Activated CD4-positive, alpha-beta T cell treated with anti-CD3 and anti-CD28 coated beads for 36 hours (primary cell): ENCODE measurements around the gene CALY. TPM values are rescaled to one million over a fixed set of nuclear protein-coding genes. Genes with fewer than 3 reads are reported as not detected.

Experiments
- ATAC-seq: fragments of 200-7000 bp; cut with Tn5 transposase; one replicate; pipeline ENCODE4 v1.10.0; 2021; ENCODE audit warnings: mild to moderate bottlenecking, moderate library complexity
- CTCF ChIA-PET: fragments of 350-600 bp; sonication (Branson Sonifier 250); formaldehyde crosslinking; loops from one replicate; lab custom pipeline; 2021; ENCODE audit warnings: antibody characterized with exemption; lab: Charles Lee
- POLR2A ChIA-PET: fragments of 350-600 bp; sonication (Branson Sonifier 250); formaldehyde crosslinking; loops from one replicate; lab custom pipeline; 2021; ENCODE audit warnings: antibody characterized with exemption, inconsistent platforms; lab: Charles Lee
- DNase-seq: peaks from one replicate; pipeline ENCODE4 v3.0.0-alpha.2; 2020
- H3K27ac Mint-ChIP-seq: one replicate; pipeline ENCODE4 v1.8.0; 2021; ENCODE audit warnings: mixed read lengths
- H3K27me3 Mint-ChIP-seq: one replicate; pipeline ENCODE4 v1.8.0; 2021; ENCODE audit warnings: mixed read lengths
- H3K36me3 Mint-ChIP-seq: one replicate; pipeline ENCODE4 v1.8.0; 2021; ENCODE audit warnings: low read depth, mixed read lengths
- H3K4me1 Mint-ChIP-seq: one replicate; pipeline ENCODE4 v1.8.0; 2021; ENCODE audit warnings: mixed read lengths
- H3K4me3 Mint-ChIP-seq: one replicate; pipeline ENCODE4 v1.8.0; 2021; ENCODE audit warnings: mild to moderate bottlenecking, moderate library complexity, mixed read lengths
- H3K9me3 Mint-ChIP-seq: one replicate; pipeline ENCODE4 v1.8.0; 2021; ENCODE audit warnings: low read depth, mixed read lengths
- intact Hi-C, 2 experiments: fragments of 100-400 bp; cut with DNase I in 1 of 2; cut with micrococcal nuclease in 1 of 2; formaldehyde crosslinking; loops; one replicate each; pipeline versions ENCODE4 v1.14.2 to v1.15.1; 2022 to 2024; cut with DNase I, micrococcal nuclease
- total RNA-seq, 2 experiments: library from RNA; stranded (reverse); gene quantifications; one replicate each; pipeline ENCODE4 v1.2.3, GENCODE V29; 2021

The CALY gene
- total RNA-seq, 2 experiments from 2014 or later = not detected

DNA sequence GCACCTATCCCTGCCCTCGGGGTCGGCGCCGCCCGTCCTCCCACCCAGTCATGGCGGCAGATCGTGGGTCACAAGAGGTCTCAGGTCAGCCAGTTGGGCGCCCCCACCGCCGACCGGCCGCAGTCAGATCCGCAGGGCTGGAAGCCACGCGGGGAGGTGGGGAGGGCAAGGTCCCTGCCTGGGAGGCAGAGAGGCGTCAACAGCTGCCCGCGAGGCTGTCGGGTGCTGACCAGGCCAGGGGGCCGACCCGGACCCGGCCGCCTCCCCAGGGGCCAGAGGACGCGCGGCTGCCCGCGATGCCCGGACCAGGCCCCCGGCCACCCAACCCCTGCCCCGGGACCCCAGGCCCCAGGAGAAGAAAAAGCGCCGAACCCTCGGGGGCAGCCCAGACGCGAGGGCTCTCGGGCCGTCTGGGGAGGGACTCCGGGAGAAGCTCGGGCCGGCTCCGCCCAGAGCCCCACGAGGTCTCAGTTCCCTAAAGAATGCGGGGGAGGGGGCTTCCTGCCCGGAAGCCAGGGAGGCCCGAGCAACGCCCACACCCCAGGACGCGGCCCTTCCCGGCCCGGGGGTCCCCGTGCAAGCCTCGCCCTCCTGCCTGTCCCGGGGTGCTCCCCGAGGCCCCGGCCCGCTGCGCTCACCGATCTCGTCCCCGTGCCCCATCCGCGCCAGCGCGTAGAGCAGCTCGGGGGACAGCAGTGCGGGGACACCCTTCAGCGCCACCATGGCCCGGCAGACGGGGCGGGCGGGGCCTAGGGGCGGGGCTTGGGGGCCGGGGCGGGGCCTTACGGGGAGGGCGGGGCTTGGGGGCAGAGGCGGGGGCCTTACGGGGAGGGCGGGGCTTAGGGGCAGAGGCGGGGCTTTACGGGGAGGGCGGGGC is 20.8 kb upstream of the CALY start, which contains the start of gene FUOM:
Gene FUOM, minus strand, starts transcription at position 735 of the 877 bp plus-strand sequence. Its CDS starts 12 bp downstream, at position 723.
- peak within 1 kb of the TSS; percentile 60 for H3K27ac Mint-ChIP-seq

DNA sequence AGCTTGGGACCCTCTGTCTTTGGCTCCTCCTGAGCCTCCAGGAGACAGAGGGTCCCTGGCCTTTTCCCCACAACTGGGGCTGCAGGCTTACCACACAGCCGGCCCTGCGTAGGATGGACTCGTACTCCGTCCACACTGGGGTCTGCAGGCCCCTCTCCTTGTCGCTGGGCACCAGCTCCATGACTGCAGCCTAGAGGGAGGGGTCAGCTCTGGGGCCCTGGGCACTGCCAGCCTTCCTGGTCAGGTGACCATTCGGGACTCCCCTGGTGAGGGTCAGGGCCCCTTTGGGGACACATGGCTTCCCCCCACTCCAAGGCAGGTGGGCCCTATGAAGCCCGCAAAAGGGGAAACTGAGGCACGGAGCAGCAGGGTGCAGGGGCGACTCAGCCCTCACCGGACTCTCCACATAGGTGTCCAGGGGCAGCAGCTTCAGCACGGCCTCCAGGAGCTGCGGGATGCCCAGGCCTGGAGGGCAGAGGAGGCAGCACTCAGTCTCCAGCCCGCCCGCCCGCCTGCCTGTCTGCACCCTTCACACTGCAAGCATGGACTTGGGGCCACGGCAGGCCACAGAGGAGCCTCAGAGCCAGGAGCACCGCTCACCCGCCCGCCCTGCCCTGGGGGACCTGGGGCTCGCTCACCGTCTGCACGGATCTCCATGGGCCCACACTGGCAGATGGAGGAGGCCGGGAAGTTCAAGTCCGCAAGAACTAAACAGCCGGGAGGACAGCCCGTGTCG is 20.0 kb upstream of the CALY start:
- intact Hi-C loops = loop anchor here (1.0 to 5.0 kb wide), 7 partner anchors 21 to 1049 kb away; partner anchors contain the start of genes MTG1 (in 1 of the 2), STK32C (in 1 of the 2), TUBGCP2 (in 1 of the 2) and ZNF511 (in 1 of the 2)
- Mint-ChIP-seq H3K27me3 (no peaks in the 10 kb centered on the region), H3K27ac (peak overlapping the region; percentile 60), H3K36me3 (peaks cover 7% of the 10 kb centered on the region), H3K4me1 (peaks cover 7% of the 10 kb centered on the region), H3K9me3 (no peaks in the 10 kb centered on the region), H3K4me3 (peak overlapping the region; percentile 77)
- POLR2A ChIA-PET = interaction anchor here (0.7 to 1.2 kb wide), 2 partner anchors 10 to 49 kb away, joined by 3 read pairs; partner anchors contain the start of gene PRAP1
- ATAC-seq (no peak), DNase-seq (peak; percentile 27)
- CTCF ChIA-PET = interaction anchor here (0.6 to 1.3 kb wide), 4 partner anchors 21 to 44 kb away, joined by 3 to 5 read pairs (median 3); no protein-coding TSS in a partner anchor

More for the DNA sequence above, 20.8 kb upstream of the CALY start, which contains the start of gene FUOM:
- intact Hi-C loops = loop anchor here (1.0 to 5.0 kb wide), 13 partner anchors 15 to 1050 kb away; partner anchors contain the start of genes ECHS1 (in 2 of the 2), ADAM8 (in 1 of the 2), INPP5A (in 1 of the 2) and MTG1 (in 1 of the 2)
- Mint-ChIP-seq H3K36me3 (peaks cover 10% of the 10 kb centered on the region), H3K4me1 (peaks cover 7% of the 10 kb centered on the region), H3K4me3 (peak within 1 kb of the TSS; percentile 77), H3K27me3 (no peaks in the 10 kb centered on the region), H3K9me3 (no peaks in the 10 kb centered on the region)
- POLR2A ChIA-PET = interaction anchor here (0.6 to 1.2 kb wide), 2 partner anchors 50 to 81 kb away, joined by 3 to 4 read pairs; partner anchors contain the start of gene ADAM8
- peak; percentile 87 for DNase-seq
- CTCF ChIA-PET = interaction anchor here (0.6 to 1.3 kb wide), 2 partner anchors 33 to 45 kb away, joined by 3 to 5 read pairs; no protein-coding TSS in a partner anchor
- ATAC-seq = peak; percentile 92

DNA sequence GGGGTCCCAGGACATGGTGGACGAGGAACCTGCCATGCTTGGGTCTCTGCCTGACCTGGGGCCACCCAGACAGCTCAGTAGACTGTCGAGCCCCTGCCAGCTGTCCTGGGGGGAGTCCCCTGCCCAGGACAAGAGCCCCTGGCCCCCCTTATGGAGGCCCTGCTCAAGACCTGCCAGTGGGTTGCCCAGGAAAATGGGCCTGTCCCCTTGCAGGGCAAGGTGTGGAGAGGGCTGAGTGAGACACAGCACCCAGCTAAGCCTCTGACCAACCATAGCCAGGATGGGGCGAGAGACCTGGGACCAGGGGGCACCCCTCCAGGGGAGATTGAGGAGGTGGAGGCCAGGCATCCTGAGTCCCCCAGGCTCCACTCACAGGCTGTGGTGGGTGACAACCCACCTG is 19.3 kb upstream of the CALY start:
- CTCF ChIA-PET = interaction anchor here (1.1 kb wide), 1 partner anchor 22 kb away, joined by 3 read pairs; no protein-coding TSS in a partner anchor
- Mint-ChIP-seq H3K36me3 (peaks cover 5% of the 10 kb centered on the region), H3K27ac (no peak overlapping the region), H3K4me3 (peak overlapping the region; percentile 77), H3K9me3 (no peaks in the 10 kb centered on the region), H3K4me1 (peaks cover 4% of the 10 kb centered on the region), H3K27me3 (no peaks in the 10 kb centered on the region)
- intact Hi-C loops = loop anchor here (2.0 to 5.0 kb wide), 3 partner anchors 49 to 1049 kb away; partner anchors contain the start of genes STK32C (in 1 of the 2), TUBGCP2 (in 1 of the 2) and ZNF511 (in 1 of the 2)
- DNase-seq (no peak), ATAC-seq (no peak)
- POLR2A ChIA-PET = interaction anchor here (0.7 kb wide), 1 partner anchor 9 kb away, joined by 3 read pairs; the partner anchor contains the start of gene PRAP1

GRCh38 chr10:133355266-133355665 is 18.6 kb upstream of the CALY start:
- Mint-ChIP-seq H3K4me3 (no peak overlapping the region), H3K27ac (no peak overlapping the region), H3K36me3 (peaks cover 5% of the 10 kb centered on the region), H3K27me3 (no peaks in the 10 kb centered on the region), H3K9me3 (no peaks in the 10 kb centered on the region), H3K4me1 (peaks cover 4% of the 10 kb centered on the region)
- ChIA-PET POLR2A (no interaction called here), CTCF (interaction anchor here (0.7 kb wide), 1 partner anchor 26 kb away, joined by 3 read pairs; no protein-coding TSS in a partner anchor)
- ATAC-seq = no peak
- no peak for DNase-seq
- intact Hi-C loops = loop anchor here (5.0 kb wide), 2 partner anchors 48 to 1048 kb away; partner anchors contain the start of genes STK32C (in 1 of the 2), TUBGCP2 (in 1 of the 2) and ZNF511 (in 1 of the 2)

GRCh38 chr10:133354672-133355240 is 18.1 kb upstream of the CALY start:
- Mint-ChIP-seq H3K4me3 (no peak overlapping the region), H3K27ac (no peak overlapping the region), H3K36me3 (peaks cover 5% of the 10 kb centered on the region), H3K4me1 (peaks cover 4% of the 10 kb centered on the region), H3K9me3 (no peaks in the 10 kb centered on the region), H3K27me3 (no peaks in the 10 kb centered on the region)
- ChIA-PET CTCF (interaction anchor here (0.7 kb wide), 1 partner anchor 26 kb away, joined by 3 read pairs; no protein-coding TSS in a partner anchor), POLR2A (no interaction called here)
- DNase-seq (no peak), ATAC-seq (no peak)
- intact Hi-C loops = loop anchor here (5.0 kb wide), 2 partner anchors 47 to 1047 kb away; partner anchors contain the start of genes STK32C (in 1 of the 2), TUBGCP2 (in 1 of the 2) and ZNF511 (in 1 of the 2)

DNA sequence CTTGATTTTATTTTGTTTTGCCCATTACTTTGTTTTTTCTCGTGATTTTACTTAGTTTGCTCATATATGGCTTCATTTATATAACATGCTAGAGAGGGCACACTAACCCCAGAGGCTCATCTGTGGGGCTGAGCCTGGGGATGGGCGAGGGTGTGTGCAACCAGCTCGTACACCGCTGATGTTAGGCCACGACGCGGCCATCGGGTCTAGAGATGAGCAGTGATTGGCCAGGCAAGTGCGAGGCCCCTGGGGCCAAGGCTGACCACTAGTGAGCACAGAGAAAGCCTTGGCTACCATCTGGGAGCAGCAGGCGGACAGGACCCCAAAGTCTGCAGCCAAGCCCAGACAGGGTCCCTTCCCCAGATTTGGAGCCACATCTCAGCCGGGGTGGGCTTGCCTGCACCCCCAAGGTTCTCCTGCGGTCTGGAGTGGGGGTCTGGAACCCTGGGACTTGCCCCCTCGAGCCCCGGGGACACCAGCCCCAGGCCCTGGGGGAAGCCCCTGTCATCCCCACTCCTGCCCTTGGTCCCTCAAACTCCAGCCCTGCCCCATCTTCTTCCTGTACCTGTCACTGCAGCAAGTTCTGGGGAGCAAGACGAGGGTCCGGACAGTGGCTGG is 17.4 kb upstream of the CALY start:
- Mint-ChIP-seq H3K4me3 (no peak overlapping the region), H3K9me3 (no peaks in the 10 kb centered on the region), H3K4me1 (peaks cover 6% of the 10 kb centered on the region), H3K36me3 (peaks cover 5% of the 10 kb centered on the region), H3K27me3 (peaks cover 2% of the 10 kb centered on the region), H3K27ac (no peak overlapping the region)
- POLR2A ChIA-PET = no interaction called here
- CTCF ChIA-PET = interaction anchor here (0.7 to 1.4 kb wide), 2 partner anchors 9 to 24 kb away, joined by 3 read pairs; no protein-coding TSS in a partner anchor
- intact Hi-C loops = no loop called here
- ATAC-seq (no peak), DNase-seq (no peak)

DNA sequence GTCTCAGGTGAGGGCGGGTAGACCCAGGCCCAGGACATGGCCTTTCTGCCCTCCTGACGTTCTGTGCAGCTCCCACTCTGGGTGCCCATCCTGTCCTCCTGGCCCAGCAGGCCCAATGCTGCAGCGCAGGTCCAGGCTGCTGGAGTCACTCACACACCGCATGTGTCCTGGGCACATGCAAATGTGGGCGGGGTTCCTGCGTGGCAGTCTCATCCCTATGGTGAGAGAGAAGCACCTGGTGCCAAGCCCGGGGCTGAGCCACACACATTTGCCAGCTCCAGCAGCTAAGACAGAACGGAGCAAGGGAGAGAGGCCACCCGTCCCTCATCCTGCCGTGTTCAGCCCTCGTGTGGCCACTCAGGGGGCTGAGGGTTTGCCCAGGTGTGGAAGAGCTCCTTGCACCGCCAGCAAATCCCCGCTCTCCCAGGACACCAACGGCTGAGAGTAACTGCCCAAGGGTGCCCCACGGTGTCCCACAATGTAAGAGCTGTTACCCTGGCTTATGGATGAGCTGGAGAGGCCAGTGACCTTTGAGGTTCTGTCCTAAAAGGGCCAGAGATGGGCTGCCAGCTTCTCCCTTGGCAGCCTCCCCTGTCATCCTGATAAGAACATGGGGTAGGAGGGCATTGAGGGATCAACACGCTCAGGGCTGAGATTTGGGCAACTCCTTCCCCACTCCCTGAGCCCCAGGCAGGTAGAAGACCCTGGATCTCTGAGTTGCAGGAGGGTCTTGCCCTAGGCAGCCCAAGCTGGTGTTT is 16.7 kb upstream of the CALY start:
- Mint-ChIP-seq H3K36me3 (peaks cover 5% of the 10 kb centered on the region), H3K27me3 (peaks cover 3% of the 10 kb centered on the region), H3K27ac (no peak overlapping the region), H3K4me1 (peaks cover 9% of the 10 kb centered on the region), H3K4me3 (no peak overlapping the region), H3K9me3 (no peaks in the 10 kb centered on the region)
- ChIA-PET CTCF (interaction anchor here (0.7 to 1.4 kb wide), 2 partner anchors 9 to 24 kb away, joined by 3 read pairs; no protein-coding TSS in a partner anchor), POLR2A (interaction anchor here (0.9 kb wide), 1 partner anchor 8 kb away, joined by 3 read pairs; no protein-coding TSS in a partner anchor)
- no peak for ATAC-seq
- intact Hi-C loops = no loop called here
- DNase-seq = no peak

DNA sequence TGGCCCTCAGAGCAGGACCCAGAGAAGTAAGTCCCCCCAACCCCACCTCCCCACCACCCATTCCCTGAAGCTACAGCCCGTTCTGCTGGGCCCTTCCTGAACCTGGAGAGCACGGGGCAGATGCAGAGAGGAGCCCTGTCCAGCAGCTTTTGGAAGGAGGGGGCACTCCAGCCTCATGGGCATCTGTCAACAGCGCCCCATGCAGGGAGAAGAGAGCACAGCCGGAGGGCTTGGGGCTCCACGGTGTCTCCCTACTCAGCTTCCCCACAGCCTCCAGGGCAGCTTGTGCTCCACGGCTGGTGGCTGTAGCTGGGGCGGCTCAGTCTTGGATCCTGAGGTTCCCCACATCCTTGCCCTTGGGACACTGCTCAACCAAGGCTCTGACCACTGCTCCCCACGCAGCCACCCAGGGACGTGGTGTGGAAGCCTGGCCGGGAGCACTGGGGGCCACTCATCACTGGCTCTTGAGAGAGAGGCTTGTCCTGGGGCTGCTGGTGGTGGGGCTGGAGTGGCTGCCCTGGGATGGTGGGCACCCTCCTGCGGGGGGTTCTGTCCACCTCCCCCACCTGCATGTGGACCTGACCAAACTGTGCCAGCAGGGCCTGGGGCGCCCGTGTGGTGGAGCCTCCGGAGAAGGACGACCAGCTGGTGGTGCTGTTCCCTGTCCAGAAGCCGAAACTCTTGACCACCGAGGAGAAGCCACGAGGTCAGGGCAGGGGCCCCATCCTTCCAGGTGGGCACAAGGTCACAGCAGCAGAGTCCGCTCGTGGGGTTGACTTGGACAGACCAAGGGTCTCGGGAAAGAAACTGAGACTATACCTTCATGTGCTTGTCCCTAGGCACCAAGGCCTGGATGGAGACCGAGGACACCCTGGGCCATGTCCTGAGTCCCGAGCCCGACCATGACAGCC is 15.0 kb upstream of the CALY start:
- CTCF ChIA-PET = no interaction called here
- Mint-ChIP-seq H3K36me3 (peaks cover 5% of the 10 kb centered on the region), H3K9me3 (no peaks in the 10 kb centered on the region), H3K4me3 (no peak overlapping the region), H3K27me3 (peaks cover 4% of the 10 kb centered on the region), H3K27ac (no peak overlapping the region), H3K4me1 (peaks cover 9% of the 10 kb centered on the region)
- no peak for DNase-seq
- POLR2A ChIA-PET = no interaction called here
- peak; percentile 14 for ATAC-seq
- intact Hi-C loops = no loop called here

DNA sequence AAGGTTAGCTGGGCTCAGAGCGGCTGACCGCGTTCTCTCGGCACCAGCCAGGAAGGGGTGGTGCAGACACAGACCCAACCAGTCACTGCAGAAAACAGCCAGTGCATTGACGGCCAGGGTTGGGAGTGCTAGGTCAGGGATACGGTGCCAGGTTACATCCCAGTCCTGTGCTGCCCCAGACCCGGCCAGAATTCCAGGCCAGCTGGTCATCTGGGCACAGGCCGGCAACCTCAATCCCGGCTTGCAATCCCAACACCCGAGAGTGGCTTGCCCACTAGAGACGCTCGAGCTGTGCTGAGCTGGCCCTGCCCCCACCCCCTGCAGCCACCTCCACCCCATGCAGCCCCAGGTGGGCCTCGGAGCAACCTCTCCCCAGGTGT is 14.2 kb upstream of the CALY start:
- Mint-ChIP-seq H3K36me3 (peaks cover under 1% of the 10 kb centered on the region), H3K27me3 (peaks cover 8% of the 10 kb centered on the region), H3K4me3 (no peak overlapping the region), H3K4me1 (peaks cover 5% of the 10 kb centered on the region), H3K9me3 (no peaks in the 10 kb centered on the region), H3K27ac (no peak overlapping the region)
- CTCF ChIA-PET = no interaction called here
- no peak for DNase-seq
- intact Hi-C loops = no loop called here
- POLR2A ChIA-PET = no interaction called here
- no peak for ATAC-seq
